SK-N-DZ (cell line): ENCODE measurements around the gene VAV3.

Experiments used
- DNase-seq: peaks from one replicate; pipeline ENCODE4 v3.0.0-alpha.2; 2015; ENCODE audit warnings: low spot score

The VAV3 gene

DNA sequence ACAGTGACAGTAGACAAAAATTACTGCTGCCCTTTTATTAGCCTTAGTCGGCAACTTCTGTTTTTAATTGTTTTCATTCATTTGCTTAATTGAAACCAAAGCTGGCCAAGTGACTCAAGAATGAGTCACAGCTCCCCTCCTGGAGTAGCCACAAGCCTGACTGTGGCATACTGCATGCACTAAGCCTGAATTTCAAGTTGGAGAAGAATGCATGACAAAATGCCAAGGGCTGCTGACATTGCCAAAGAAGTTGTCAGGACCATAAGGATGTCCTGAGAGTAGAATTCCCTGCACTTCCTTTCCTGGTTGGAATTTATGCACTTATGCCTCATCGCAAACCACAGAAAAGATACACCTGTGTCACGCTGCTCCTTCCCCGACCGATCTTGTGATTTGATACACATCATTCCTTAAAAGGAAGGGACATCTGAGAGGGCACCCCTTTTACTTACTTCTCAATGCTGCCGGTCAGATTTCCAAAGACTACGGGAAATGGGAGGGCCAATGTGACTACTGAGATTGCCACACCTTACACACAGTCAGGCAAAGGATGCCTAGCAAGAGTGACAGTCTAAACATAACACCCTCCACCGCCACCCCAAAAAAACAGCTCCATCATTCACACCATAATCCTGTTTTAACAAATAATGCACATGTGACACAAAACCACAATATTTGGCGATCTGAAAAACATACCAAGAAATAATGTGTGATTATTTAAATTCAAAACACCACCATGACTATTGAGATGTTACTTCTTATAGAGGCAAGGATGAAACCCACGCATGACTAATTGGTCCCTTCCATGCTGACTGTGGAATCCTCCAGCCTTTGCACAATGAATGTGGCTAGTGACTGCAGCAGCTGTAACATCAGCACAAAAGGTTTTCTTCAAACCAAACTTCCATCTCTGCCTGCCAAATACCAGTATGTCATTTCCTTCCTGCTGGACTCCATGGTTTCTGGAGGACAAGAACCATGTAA, 28.2 kb downstream of the VAV3 start:
- DNase-seq: no peak

DNA sequence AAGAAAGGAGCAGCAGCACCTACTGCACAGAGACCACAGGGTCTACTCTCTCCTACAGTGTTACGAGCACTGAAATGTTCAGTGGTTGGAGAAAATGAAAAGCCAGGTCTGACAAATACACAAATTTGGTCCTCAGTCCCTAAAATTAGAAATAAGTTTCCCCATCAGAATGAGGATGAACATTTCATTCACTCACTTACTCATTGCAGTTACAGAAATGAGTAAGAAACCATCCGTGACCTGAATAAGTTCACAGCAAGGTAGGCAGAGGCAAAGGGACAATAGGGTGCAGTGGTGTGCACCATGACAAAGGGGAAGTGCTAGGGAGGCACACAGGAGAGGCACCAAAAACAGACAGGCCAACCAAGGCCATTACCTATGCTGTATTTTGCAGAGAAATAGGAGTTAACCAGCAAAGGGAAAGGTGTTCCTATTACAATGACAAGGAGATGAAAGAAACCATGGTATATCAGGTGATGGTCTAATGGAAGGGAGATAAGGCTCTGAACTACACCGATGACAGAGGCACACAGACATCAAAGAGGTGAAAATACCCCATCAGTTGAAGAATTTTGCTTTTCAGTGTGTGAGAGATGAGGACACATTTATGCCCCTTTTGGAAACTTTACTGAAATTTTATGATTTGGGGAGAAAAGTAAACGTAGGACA, 29.4 kb downstream of the VAV3 start:
- DNase-seq: no peak

DNA sequence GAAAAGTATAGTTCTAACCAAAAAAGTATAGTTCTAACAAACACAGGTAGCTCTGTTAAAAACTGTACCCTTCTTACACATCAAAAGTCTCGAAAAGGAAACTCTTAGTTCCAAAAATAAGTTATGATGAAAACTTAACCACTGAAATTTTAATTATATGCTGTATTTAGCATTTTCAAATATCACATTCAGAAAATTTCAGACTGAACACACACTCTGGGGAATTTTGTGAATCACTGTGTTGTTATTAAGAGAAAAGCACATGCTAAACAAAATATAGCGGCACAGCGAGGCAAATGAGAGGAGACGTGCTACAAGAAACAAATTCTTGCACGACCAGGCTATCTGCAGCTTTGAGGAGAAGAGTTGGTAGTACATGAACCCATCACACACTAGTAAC, 30.4 kb downstream of the VAV3 start:
- DNase-seq: no peak

DNA sequence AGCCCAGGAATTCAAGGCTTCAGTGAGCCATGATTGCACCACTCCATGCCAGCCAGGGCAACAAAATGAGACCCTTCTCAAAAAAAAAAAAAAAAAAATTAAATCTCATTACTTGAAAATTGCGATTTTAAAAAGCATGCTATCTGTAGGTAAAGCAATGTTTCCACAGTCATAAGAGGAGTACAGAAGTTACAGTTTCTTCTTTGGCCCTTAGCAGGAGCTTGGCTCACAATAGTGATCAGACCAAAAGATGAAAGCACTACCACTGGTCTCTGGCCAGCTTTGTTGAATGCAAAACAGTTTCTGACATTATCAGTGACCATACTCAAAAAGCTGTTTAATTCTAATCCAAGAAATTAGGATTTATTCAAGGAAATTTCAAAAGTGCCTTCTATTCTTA, 31.2 kb downstream of the VAV3 start:
- no peak for DNase-seq

DNA sequence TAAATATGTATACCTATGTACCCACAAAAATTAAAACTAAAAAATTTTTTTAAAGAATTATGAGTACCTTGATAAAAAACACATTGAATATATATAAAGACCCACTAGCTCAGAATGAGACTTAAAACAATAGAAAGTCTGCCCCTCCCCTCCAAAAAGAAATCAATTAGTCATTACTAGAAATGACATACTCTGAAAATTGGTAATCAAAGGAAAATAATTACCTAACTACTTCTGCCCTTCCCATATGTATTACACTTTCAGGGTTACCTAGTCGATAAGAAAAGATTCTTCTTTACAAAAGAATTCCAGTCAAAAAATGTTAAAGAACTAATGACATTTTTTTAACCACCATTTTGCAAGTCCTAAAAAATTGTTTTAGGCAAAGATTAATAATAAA, 34.7 kb downstream of the VAV3 start:
- no peak for DNase-seq

DNA sequence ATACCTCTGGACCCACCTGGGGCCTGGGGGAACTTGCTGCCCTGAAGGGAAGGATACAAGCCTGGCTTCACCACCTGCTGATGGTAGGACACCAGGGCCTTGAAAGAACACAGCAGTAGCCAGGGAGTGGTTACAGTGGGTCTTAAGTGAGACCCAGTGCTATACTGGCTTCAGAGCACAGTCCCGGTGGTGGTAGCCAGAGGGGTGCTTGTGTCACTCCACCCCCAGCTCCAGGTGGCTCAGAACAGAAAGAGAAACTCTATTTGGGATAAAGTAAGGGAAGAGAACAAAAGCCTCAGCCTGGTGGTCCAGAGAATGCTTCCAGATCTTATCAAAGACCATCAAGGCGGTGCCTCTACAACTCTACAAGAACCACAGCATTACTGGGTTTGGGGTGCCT, 37.2 kb downstream of the VAV3 start:
- DNase-seq: no peak

DNA sequence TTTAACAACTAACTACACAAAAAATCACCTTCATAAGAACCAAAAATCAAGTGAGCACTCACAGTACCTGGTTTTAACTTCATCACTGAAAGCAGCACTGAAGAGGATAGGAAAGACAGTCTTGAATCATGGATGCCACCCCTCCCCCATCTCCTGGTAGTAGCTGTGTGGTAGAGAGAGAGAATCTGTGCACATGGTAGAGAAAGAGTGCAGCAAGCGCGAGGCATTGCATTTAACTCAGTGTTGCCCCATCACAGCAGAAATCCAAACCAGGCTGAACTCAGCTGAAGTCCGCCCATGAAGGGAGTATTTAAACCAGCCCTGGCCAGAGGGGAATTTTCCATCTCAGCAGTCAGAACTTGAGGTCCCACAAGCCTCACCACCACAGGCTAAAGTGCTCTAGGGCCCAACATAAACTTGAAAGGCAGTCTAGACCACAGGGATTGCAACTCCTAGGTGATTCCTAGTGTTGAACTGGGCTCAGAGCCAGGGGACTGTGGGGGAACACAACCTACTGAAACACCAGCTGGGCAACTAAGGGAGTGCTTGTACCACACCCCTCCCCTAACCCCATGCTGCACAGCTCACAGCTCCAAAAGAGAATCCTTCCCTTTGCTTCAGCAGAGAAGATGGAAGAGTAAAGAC, 38.4 kb downstream of the VAV3 start:
- no peak for DNase-seq

DNA sequence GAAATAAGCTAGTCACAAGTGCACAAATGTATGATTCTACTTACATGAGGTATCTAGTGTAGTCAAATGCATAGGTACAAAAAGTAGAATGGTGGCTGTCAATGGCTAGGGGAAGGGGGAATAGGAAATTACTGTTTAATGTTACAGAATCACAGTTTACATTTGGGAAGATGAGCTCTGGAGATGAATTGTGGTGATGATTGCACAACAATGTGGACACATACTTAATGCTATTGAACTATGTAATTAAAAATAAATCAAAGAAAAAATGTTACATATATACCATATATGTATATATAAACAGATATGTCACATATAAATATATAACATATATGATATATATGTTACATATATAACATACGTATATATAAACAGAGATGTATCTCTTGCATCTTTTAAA, 39.4 kb downstream of the VAV3 start:
- no peak for DNase-seq

DNA sequence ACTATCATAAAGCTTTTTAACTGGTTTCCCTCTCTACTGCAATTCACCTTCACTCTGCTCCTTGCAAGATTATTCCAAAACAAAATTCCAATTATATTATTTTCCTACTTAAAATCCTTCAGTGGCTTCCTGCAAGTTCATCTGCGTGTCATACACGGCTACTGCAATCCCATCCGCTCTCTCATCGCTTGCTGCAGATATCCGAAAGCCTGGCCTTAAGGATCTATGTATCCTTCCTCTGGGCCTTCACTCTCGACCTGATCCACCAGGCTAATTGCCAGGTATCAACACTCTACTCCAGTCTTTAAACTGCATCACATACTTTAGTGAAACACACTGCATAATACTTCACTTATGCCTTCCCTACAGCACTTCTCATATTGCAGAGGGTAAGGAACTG, 44.0 kb downstream of the VAV3 start:
- no peak for DNase-seq

DNA sequence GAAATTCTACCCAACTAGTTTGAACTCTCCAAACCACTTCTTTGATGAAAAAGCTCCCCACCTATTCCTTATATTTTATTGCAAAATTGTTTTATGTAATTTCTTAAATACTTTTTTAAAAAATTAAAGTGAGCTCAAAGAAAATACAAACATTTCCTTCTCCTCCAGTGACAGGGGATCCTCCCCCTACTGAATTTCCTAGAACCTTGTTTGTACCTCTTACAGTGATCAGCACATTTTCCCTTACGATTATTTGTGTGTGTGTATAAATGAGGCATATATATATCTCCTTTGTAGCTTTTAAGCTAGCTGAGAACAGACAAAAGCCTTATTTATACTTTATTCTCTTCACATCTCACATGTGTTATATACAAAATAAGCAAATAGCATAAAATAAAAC, 44.4 kb downstream of the VAV3 start:
- no peak for DNase-seq

DNA sequence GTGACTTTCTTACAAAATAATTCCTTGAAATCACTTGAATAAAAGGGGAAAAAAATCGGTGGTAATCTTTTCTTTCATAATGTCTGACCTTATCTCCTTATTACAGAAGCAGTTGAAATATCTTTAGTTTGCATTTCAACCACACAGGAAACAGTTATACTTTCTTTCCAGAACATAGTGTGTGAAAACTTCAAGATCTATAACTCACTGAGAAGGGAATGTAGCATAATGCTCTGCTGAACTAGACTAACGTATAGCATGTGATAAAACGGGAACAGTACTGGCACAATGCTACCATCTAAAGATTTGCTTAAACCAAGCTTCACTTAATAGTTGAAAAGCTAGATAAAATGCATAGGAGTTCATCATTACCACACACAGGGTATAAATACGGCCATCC, 45.0 kb downstream of the VAV3 start:
- no peak for DNase-seq

DNA sequence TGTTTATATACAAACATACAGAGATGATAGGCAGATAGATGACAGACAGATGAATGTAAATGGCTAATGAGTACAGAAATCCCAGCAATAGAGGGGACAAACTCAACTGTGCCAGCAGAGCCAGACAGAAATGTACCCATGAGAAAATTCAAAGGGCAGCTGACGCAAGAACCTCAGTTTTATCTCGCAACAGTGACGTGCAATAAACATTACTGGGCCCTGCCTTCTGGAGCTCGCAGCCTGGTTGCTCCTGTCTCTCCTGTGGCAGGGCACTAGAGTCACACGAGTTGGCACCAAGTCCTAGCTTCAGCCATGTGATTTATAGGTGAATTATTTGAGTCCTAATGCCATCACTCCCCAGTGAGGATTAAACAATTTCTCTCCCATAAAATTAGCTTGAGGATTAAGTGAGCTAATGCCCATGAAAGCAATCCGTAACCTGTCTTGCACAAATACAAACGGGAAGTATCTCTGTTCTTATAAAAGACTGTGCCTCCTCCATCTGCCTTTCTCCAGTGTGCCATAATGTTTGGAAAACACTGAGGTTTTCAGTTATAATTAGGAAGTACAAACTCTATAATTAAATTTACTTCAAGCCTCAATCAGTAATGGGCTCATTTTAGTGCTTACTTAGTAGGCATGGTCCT, 50.7 kb downstream of the VAV3 start:
- DNase-seq: no peak

DNA sequence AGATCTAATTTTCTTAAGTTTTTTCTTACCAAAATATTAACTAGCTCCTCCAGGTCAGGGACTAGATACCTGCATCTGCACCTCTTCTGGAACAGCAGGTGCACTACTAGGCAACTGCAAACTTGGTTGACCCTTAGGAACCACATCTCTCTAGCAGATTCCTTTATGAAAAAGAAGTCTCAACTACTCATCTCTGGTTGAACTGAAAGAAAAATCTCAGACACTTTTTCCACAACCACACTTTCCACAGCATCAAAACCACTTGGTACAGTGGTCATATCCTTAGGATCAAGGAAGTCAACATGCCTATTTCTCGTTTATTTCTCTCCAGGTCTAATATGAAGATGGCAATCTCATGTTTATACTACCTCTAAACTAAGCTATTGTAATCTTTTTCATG, 52.3 kb downstream of the VAV3 start:
- DNase-seq: no peak

DNA sequence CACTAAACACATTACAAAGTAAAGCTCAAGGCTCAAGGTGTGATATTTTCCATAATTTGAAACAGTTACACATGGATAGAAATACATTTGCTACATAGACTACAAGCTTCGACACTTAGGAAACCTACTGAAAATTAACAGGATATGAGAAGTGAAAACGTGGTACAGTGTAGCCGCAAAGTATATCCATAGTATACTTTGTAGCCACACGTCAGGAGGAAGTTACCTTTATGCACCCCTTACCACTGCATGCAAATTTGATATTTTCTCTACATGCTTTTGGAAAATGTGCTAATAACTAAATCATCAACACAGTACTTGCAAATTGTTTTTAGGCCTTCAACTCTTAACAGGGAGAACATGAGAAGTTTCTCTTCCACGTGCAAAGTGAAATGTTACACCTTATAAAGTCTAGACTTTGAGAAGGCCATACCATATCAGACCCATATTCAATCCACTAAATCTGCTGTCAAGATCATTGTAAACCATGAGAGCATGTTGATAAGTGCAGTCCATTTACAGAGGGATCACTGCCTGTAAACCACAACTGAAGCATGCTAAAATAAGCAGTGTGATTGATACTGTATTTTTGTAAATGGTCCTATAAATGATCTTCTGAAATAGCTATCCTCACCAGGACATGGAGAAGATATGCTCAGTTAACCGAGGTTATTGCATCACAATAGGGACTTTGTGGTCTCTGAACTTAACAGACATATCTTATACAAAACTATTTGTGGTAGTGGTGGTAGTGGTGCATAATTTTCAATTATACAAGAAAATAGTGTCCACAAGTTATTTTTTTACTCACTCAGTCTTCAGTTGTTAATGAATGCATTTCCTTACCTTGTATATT, 64.7 kb downstream of the VAV3 start:
- no peak for DNase-seq

DNA sequence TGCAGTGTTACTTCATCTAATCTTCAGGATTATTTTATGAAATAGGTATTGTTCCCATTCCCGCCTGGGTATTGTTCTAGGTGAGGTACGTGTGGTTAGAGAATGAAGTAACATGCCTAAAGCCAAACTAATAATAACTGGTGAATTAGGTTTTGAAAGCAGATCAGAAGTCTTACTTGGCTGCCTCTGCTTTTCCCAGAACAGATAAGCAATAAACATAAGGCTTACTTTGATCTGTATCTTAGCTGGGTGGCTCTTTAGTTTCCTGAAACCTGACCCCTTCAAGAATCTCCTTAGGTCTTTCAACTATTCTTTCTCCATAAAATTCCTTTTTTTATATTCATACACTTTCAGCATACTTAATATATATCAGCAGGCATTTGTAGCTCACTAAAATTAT, 65.3 kb downstream of the VAV3 start:
- DNase-seq: no peak

DNA sequence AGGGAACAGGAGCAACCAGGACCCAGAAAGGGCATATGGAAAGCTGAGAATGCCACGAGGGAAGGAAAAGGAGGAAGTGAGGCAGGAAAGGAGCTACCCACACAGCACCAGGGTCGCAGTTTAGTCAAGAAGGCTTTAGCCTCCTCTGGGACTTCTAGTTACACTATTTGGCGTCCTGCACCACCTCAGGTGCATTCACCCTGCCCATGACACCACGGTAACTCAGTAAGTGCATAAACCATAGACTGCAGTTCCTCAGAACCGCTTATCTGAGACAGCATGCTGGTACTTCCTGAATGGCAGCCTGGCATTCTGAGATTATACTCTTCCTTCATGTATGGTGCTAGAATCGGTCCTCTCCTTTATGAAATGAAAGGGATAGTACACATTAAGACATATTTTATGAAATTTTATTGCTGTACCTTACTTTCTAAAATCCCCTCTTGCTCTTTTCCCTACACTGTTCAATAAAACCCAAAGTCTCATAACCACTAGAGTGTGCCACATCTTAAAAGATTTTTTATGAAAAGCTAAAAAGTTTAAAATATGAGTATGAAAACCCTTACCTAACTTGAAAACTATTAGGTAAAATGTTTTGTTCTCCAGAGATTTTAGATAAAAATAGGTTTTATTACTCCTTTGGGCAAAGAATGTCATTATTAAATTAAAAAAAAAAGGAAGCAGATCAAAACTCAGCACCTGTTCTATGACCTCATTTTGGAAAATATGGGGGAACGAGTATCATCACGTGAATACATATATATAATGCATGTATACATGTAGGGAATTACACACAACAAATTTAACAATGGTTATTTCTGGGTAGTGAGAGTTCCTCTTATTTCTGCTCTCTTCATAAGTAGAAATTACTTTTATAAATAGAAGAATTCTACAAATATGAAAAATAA, 67.3 kb downstream of the VAV3 start:
- DNase-seq: no peak

DNA sequence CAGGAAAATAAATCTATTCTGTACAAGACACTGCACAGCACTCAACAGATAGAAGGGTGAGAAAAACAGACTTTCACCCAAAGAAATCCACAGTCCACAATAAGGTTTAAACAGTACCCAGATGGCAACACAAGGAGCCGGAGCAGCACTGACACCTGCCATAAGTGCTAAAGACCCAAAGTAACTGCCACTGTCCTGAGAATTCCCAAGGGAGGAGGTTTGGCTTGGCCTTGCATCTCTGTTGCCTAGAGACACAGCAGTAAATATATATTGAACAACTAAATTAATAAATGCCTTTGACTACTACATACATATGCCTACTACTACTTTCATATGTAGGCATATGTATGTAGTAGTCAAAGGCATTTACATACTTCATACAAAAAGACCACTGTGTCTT, 68.0 kb downstream of the VAV3 start:
- DNase-seq: no peak

DNA sequence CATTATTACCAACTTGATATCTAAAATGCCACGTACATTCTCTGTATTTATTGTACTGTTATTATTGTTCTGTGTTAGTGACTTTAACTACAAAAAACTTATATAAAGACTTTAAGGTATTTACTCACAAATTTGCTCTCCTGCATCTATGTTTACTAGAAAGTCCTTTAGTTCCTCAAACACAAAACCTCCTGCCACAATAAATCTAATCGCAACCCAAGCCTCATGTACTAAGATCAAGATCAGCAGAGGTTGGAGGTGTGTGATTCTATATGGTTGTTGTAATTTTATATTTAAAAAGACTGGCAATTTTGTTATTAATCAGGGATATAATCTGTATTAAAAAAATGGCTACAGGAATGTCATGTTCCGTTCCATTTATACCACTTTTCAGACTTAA, 68.6 kb downstream of the VAV3 start:
- DNase-seq: no peak

DNA sequence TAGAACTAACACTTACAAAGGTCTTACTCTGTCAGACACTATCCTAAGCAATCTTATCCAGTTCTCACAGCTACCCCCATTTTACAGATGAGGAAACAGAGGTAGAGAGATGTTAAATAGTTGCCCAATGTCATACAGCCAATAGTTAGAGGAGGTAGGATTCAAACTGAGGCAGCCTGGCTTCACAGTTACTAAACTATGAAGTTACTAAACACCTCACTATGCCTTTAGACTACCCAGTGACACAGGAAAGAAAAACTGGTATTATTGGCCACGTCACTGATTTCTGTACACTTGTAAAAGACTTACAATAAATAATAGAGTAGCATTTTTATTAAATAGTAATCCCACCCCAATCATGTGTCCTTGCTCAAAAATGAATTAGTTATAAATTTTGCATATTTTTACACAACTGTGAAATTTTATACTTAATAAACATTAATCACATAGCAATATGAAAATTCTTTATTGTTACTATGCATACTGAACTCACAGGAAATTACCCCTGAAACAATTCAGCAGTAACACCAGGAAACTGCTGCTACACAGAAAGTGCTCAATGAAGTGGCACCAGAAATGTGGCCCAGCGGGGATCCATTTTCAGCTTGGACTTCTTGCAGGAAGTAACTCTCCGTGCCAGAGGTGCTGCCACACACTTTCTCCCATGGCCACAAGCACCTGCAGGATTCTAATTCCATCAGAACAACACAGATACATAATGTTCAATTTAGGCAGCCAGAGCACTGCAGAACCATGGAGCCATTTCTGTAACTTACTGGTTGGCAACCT, 69.4 kb downstream of the VAV3 start:
- no peak for DNase-seq
